HCT116 (cell line): ENCODE data around the gene CLIC6. TPM values are rescaled to one million over a fixed set of nuclear protein-coding genes. Genes with fewer than 3 reads are reported as not detected.

Experiments used
- ATAC-seq: fragments of 200-7000 bp; cut with Tn5 transposase; 2 replicates; pipeline ENCODE4 v1.9.1; 2020; ENCODE audit warnings: mild to moderate bottlenecking, moderate library complexity
- BruUV-seq: library from RNA; stranded (reverse); fragments of 400-500 nt; replicated peaks from 2 replicates; lab custom pipeline; 2021; lab: Mats Ljungman, UMichigan
- CTCF ChIA-PET: fragments of 300-600 bp; sonication (Branson Sonifier 250); formaldehyde crosslinking; loops from one replicate; lab custom pipeline; 2021; ENCODE audit warnings: antibody characterized with exemption; lab: Charles Lee
- POLR2A ChIA-PET: fragments of 300-600, 350-600 bp; sonication (Branson Sonifier 250); formaldehyde crosslinking; loops from one replicate; lab custom pipeline; 2021; ENCODE audit warnings: antibody characterized with exemption; lab: Charles Lee
- RAD21 ChIA-PET, 2 experiments: fragments of 300-600 bp; sonication (Branson Sonifier 250); formaldehyde crosslinking; loops; one replicate each; lab custom pipeline; 2023; ENCODE audit warnings: low total read pairs in 2 of 2; ENCODE audit not compliant: uncharacterized antibody in 2 of 2, unreplicated experiment in 2 of 2, low non-redundant PET in 1 of 2; lab: Charles Lee
- DNase-seq: peaks from one replicate; pipeline ENCODE4 v3.0.0-alpha.2; 2010; ENCODE audit warnings: low read depth, low spot score
- H2AFZ ChIP-seq: fragments of 200-600 bp; shearing (Covaris generic), sonication (generic); 2 replicates; pipeline ENCODE4 v1.6.1; 2017; ENCODE audit warnings: low read depth, mixed run types, mixed read lengths, antibody characterized with exemption, low read length; ENCODE audit not compliant: poor library complexity, severe bottlenecking
- H3K27ac ChIP-seq: 2 replicates; pipeline ENCODE4 v1.5.1; 2012; ENCODE audit warnings: low read depth, low read length
- H3K27me3 ChIP-seq: fragments of 200-600 bp; sonication (generic); 2 replicates; pipeline ENCODE4 v1.6.1; 2016; ENCODE audit warnings: mixed run types, low read length, mixed read lengths; ENCODE audit not compliant: insufficient read depth
- H3K36me3 ChIP-seq, 2 experiments: fragments of 200-500 bp in 1 of 2; fragments of 200-600 bp in 1 of 2; sonication (Bioruptor generic) in 1 of 2; sonication (generic) in 1 of 2; 2 replicates each; pipeline versions ENCODE4 v1.5.1 to v1.6.1; 2014 to 2016; ENCODE audit warnings: low read length in 2 of 2, inconsistent platforms in 1 of 2, mixed read lengths in 1 of 2, mixed run types in 1 of 2; ENCODE audit not compliant: insufficient read depth in 2 of 2, control insufficient read depth in 1 of 2
- H3K4me1 ChIP-seq, 2 experiments: fragments of 200-600 bp in 1 of 2; sonication (generic) in 1 of 2; 2 replicates each; pipeline versions ENCODE4 v1.5.1 to v1.6.1; 2012 to 2017; ENCODE audit warnings: low read length in 2 of 2, inconsistent platforms in 1 of 2, mild to moderate bottlenecking in 1 of 2, mixed read lengths in 1 of 2, mixed run types in 1 of 2, moderate library complexity in 1 of 2; ENCODE audit not compliant: insufficient read depth in 2 of 2, control insufficient read depth in 1 of 2
- H3K4me2 ChIP-seq: fragments of 200-600 bp; sonication (generic); 2 replicates; pipeline ENCODE4 v1.6.1; 2017; ENCODE audit warnings: mixed run types, low read length, mixed read lengths
- H3K4me3 ChIP-seq, 2 experiments: fragments of 200-600 bp in 1 of 2; sonication (generic) in 1 of 2; replicated peaks in 1 of 2; 2 replicates each; pipeline ENCODE4 v1.5.1; 2011 to 2016; ENCODE audit warnings: low read length in 2 of 2, control low read depth in 1 of 2, low read depth in 1 of 2, mild to moderate bottlenecking in 1 of 2, mixed read lengths in 1 of 2, mixed run types in 1 of 2
- H3K79me2 ChIP-seq: fragments of 200-600 bp; sonication (generic); 2 replicates; pipeline ENCODE4 v1.6.1; 2017; ENCODE audit warnings: mild to moderate bottlenecking, mixed run types, low read length, moderate library complexity, mixed read lengths; ENCODE audit not compliant: insufficient read depth
- H3K9ac ChIP-seq: fragments of 200-600 bp; sonication (generic); 2 replicates; pipeline ENCODE4 v1.6.1; 2016; ENCODE audit warnings: low read length, mixed read lengths
- H3K9me2 ChIP-seq: fragments of 200-600 bp; sonication (generic), shearing (Covaris generic); 2 replicates; pipeline ENCODE4 v1.6.1; 2017; ENCODE audit warnings: mixed run types, mild to moderate bottlenecking, moderate library complexity; ENCODE audit not compliant: insufficient read depth
- H3K9me3 ChIP-seq, 2 experiments: fragments of 200-500 bp in 1 of 2; fragments of 200-600 bp in 1 of 2; sonication (Bioruptor generic) in 1 of 2; sonication (generic) in 1 of 2; 2 replicates each; pipeline ENCODE4 v1.6.1; 2014 to 2017; ENCODE audit warnings: low read length in 2 of 2, mixed read lengths in 2 of 2, inconsistent platforms in 1 of 2, low read depth in 1 of 2, mild to moderate bottlenecking in 1 of 2, mixed run types in 1 of 2, moderate library complexity in 1 of 2; ENCODE audit not compliant: control insufficient read depth in 1 of 2, insufficient read depth in 1 of 2
- H4K20me1 ChIP-seq: fragments of 200-600 bp; sonication (generic), shearing (Covaris generic); 2 replicates; pipeline ENCODE4 v1.6.1; 2017; ENCODE audit warnings: mixed run types, mild to moderate bottlenecking, moderate library complexity; ENCODE audit not compliant: insufficient read depth
- ATF3 ChIP-seq: IDR thresholded peaks from 2 replicates; pipeline ENCODE4 v1.6.1; 2012
- CTCF ChIP-seq, 3 experiments: fragments of 200-600 bp in 1 of 3; sonication (generic) in 1 of 3; IDR thresholded peaks in 2 of 3; conservative IDR thresholded peaks in 1 of 3; 2 replicates each; pipeline ENCODE4 v1.5.1; 2012 to 2017; ENCODE audit warnings: low read depth in 2 of 3, low read length in 2 of 3, antibody characterized with exemption in 1 of 3, borderline replicate concordance in 1 of 3, control low read depth in 1 of 3, mild to moderate bottlenecking in 1 of 3, mixed read lengths in 1 of 3, mixed run types in 1 of 3, moderate library complexity in 1 of 3; ENCODE audit not compliant: insufficient read depth in 1 of 3
- EGR1 ChIP-seq: IDR thresholded peaks from 2 replicates; pipeline ENCODE4 v1.6.1; 2012; ENCODE audit warnings: low read depth
- ELF1 ChIP-seq: IDR thresholded peaks from 2 replicates; pipeline ENCODE4 v1.6.1; 2012; ENCODE audit warnings: low read depth, borderline replicate concordance
- EZH2 ChIP-seq: fragments of 200-600 bp; sonication (generic); IDR thresholded peaks from 2 replicates; pipeline ENCODE4 v1.6.1; 2017; ENCODE audit warnings: antibody characterized with exemption, mixed run types
- EZH2phosphoT487 ChIP-seq: fragments of 200-600 bp; IDR thresholded peaks from 2 replicates; pipeline ENCODE4 v1.6.1; 2018; ENCODE audit warnings: antibody characterized with exemption, borderline replicate concordance
- FOSL1 ChIP-seq: IDR thresholded peaks from 2 replicates; pipeline ENCODE4 v1.6.1; 2012; ENCODE audit warnings: low read depth
- MAX ChIP-seq: IDR thresholded peaks from 2 replicates; pipeline ENCODE4 v1.6.1; 2012
- POLR2A ChIP-seq: IDR thresholded peaks from 2 replicates; pipeline ENCODE4 v1.7.0; 2011; ENCODE audit warnings: borderline replicate concordance; ENCODE audit not compliant: insufficient read depth, insufficient read length; ENCODE audit errors: extremely low read depth
- POLR2AphosphoS5 ChIP-seq: IDR thresholded peaks from 2 replicates; pipeline ENCODE4 v1.6.1; 2011; ENCODE audit warnings: mild to moderate bottlenecking, low read depth, low read length, moderate library complexity
- RAD21 ChIP-seq: IDR thresholded peaks from 2 replicates; pipeline ENCODE4 v1.6.1; 2012; ENCODE audit warnings: low read depth, mild to moderate bottlenecking
- REST ChIP-seq: IDR thresholded peaks from 2 replicates; pipeline ENCODE4 v1.6.1; 2012; ENCODE audit warnings: low read depth
- SRF ChIP-seq: IDR thresholded peaks from 2 replicates; pipeline ENCODE4 v1.6.1; 2012; ENCODE audit warnings: low read depth
- ZFX ChIP-seq: fragments of 450-650 bp; IDR thresholded peaks from 2 replicates; pipeline ENCODE4 v1.6.1; 2017
- ZNF274 ChIP-seq: fragments of 200-500 bp; sonication (Bioruptor generic); IDR thresholded peaks from 2 replicates; pipeline ENCODE4 v1.6.1; 2014; ENCODE audit warnings: mild to moderate bottlenecking, low read depth, low read length, inconsistent platforms
- intact Hi-C: fragments of 100-400 bp; cut with micrococcal nuclease; formaldehyde crosslinking; loops from 2 replicates; pipeline ENCODE4 v1.10.0; 2022
- total RNA-seq: library from RNA; stranded (reverse); gene quantifications from one replicate; pipeline ENCODE4 v1.2.1, GENCODE V29; 2021; ENCODE audit not compliant: unreplicated experiment

The CLIC6 gene
- total RNA-seq, 1 experiment from 2014 or later, result 0.05 TPM

GRCh38 chr21:34715518-34715917 is 46.7 kb downstream of the CLIC6 start:
- Histone ChIP-seq H4K20me1 (no peaks in the 10 kb centered on the region), H3K4me1 (no peaks in the 10 kb centered on the region), H3K4me3 (no peak overlapping the region), H2AFZ (no peak overlapping the region), H3K9me3 (no peaks in the 10 kb centered on the region), H3K4me2 (no peak overlapping the region), H3K36me3 (no peaks in the 10 kb centered on the region), H3K9ac (no peak overlapping the region), H3K9me2 (no peaks in the 10 kb centered on the region), H3K79me2 (no peaks in the 10 kb centered on the region), H3K27me3 (no peaks in the 10 kb centered on the region), H3K27ac (no peak overlapping the region)
- ChIA-PET RAD21 (no interaction called here), CTCF (no interaction called here), POLR2A (no interaction called here)
- DNase-seq (no peak), ATAC-seq (no peak)
- TF ChIP-seq EZH2phosphoT487 (no peak), ELF1 (no peak), ZFX (no peak), ZNF274 (no peak), POLR2A (no peak), POLR2AphosphoS5 (no peak), FOSL1 (no peak)
- BruUV-seq, result no TSS peak
- intact Hi-C loops, result no loop called here

GRCh38 chr21:34715985-34716596 is 47.3 kb downstream of the CLIC6 start:
- H3K79me2 ChIP-seq, result no peaks in the 10 kb centered on the region
- intact Hi-C loops, result no loop called here
- no peak for TF ChIP-seq EZH2
- TF ChIP-seq CTCF (IDR thresholded peaks at IDR 0.05 in 2 of 3, conservative IDR thresholded peaks at IDR 0.05 in 1 of 3; ENCODE audit: borderline replicate concordance in 1 of 3, insufficient read depth in 1 of 3, low read depth in 2 of 3, low read length in 2 of 3), result no peak
- no peak for TF ChIP-seq ZFX
- no peak for TF ChIP-seq REST
- no peak for TF ChIP-seq EGR1
- no peak for TF ChIP-seq RAD21
- no peak for TF ChIP-seq ATF3
- no peak for TF ChIP-seq MAX
- no peak for TF ChIP-seq SRF
- TF ChIP-seq FOSL1, result no peak

More at GRCh38 chr21:34715985-34716596, 47.3 kb downstream of the CLIC6 start:
- Histone ChIP-seq H3K4me1 (no peaks in the 10 kb centered on the region), H3K27ac (no peak overlapping the region), H3K27me3 (no peaks in the 10 kb centered on the region), H4K20me1 (no peaks in the 10 kb centered on the region), H3K9me3 (no peaks in the 10 kb centered on the region), H3K4me3 (no peak overlapping the region), H3K9ac (no peak overlapping the region), H3K4me2 (no peak overlapping the region), H2AFZ (no peak overlapping the region), H3K36me3 (no peaks in the 10 kb centered on the region), H3K9me2 (no peaks in the 10 kb centered on the region)
- ATAC-seq (no peak), DNase-seq (no peak)
- BruUV-seq, result no TSS peak
- POLR2A ChIA-PET, result no interaction called here
- CTCF ChIA-PET, result no interaction called here
- RAD21 ChIA-PET, result no interaction called here
